Measurements from ENCODE around the gene ERG28. TPM values are rescaled to one million over a fixed set of nuclear protein-coding genes. Genes with fewer than 3 reads are reported as not detected.

ERG28 gene
- total RNA-seq, 2 experiments from 2014 or later, result 13.4 to 14.9 TPM

GRCh38 chr14:75702616-75703261 is 42.1 kb upstream of the ERG28 start:
- Mint-ChIP-seq H3K4me3 (no peak overlapping the region), H3K27me3 (no peaks in the 10 kb centered on the region), H3K4me1 (ENCODE audit: low read depth) (no peaks in the 10 kb centered on the region), H3K27ac (no peak overlapping the region), H3K9me3 (no peaks in the 10 kb centered on the region), H3K36me3 (ENCODE audit: low read depth) (peaks cover 25% of the 10 kb centered on the region)
- intact Hi-C loops (cut with micrococcal nuclease), result no loop called here
- DNase-seq (no peak), ATAC-seq (no peak)
- no peak for TF ChIP-seq CTCF (IDR thresholded peaks at IDR 0.05)
- ChIA-PET CTCF (interaction anchor here (2.1 kb wide), 1 partner anchor 8 kb away, joined by 10 read pairs; no protein-coding TSS in a partner anchor), POLR2A (no interaction called here)

- Mint-ChIP-seq H3K27me3 (no peaks in the 10 kb centered on the region), H3K27ac (no peak overlapping the region), H3K4me1 (ENCODE audit: low read depth) (no peaks in the 10 kb centered on the region), H3K4me3 (no peak overlapping the region), H3K9me3 (no peaks in the 10 kb centered on the region), H3K36me3 (ENCODE audit: low read depth) (peaks cover 25% of the 10 kb centered on the region)
- CTCF ChIA-PET, result interaction anchor here (2.1 kb wide), 1 partner anchor 9 kb away, joined by 10 read pairs; no protein-coding TSS in a partner anchor
- no peak for TF ChIP-seq CTCF (IDR thresholded peaks at IDR 0.05)
- DNase-seq (no peak), ATAC-seq (no peak)
- POLR2A ChIA-PET, result no interaction called here
- intact Hi-C loops (cut with micrococcal nuclease), result no loop called here
Observed at GRCh38 chr14:75702122-75702521, 41.4 kb upstream of the ERG28 start.

- H3K4me1 Mint-ChIP-seq (ENCODE audit: low read depth), result no peaks in the 10 kb centered on the region
- ChIA-PET POLR2A (no interaction called here), CTCF (interaction anchor here (1.0 kb wide), 1 partner anchor 9 kb away, joined by 3 read pairs; no protein-coding TSS in a partner anchor)
- H3K36me3 Mint-ChIP-seq (ENCODE audit: low read depth), result peaks cover 27% of the 10 kb centered on the region
- no peak overlapping the region for H3K27ac Mint-ChIP-seq
- intact Hi-C loops (cut with micrococcal nuclease), result no loop called here
- H3K27me3 Mint-ChIP-seq, result no peaks in the 10 kb centered on the region
- no peak overlapping the region for H3K4me3 Mint-ChIP-seq
- ATAC-seq (no peak), DNase-seq (no peak)
- TF ChIP-seq CTCF (IDR thresholded peaks at IDR 0.05), result no peak
- no peaks in the 10 kb centered on the region for H3K9me3 Mint-ChIP-seq
Observed at GRCh38 chr14:75700295-75700694, 39.6 kb upstream of the ERG28 start.

GRCh38 chr14:75699331-75699730 is 38.7 kb upstream of the ERG28 start:
- intact Hi-C loops (cut with micrococcal nuclease), result no loop called here
- peaks cover 5% of the 10 kb centered on the region for H3K9me3 Mint-ChIP-seq
- POLR2A ChIA-PET, result no interaction called here
- no peaks in the 10 kb centered on the region for H3K27me3 Mint-ChIP-seq
- no peaks in the 10 kb centered on the region for H3K4me1 Mint-ChIP-seq (ENCODE audit: low read depth)
- TF ChIP-seq CTCF (IDR thresholded peaks at IDR 0.05), result no peak
- CTCF ChIA-PET, result interaction anchor here (1.0 to 2.3 kb wide), 2 partner anchors 10 kb away, joined by 3 to 12 read pairs; no protein-coding TSS in a partner anchor
- no peak overlapping the region for H3K27ac Mint-ChIP-seq
- ATAC-seq (no peak), DNase-seq (no peak)
- peaks cover 37% of the 10 kb centered on the region for H3K36me3 Mint-ChIP-seq (ENCODE audit: low read depth)
- H3K4me3 Mint-ChIP-seq, result no peak overlapping the region

- DNase-seq (no peak), ATAC-seq (no peak)
- Mint-ChIP-seq H3K4me3 (no peak overlapping the region), H3K36me3 (ENCODE audit: low read depth) (peaks cover 51% of the 10 kb centered on the region), H3K27me3 (no peaks in the 10 kb centered on the region), H3K4me1 (ENCODE audit: low read depth) (no peaks in the 10 kb centered on the region), H3K27ac (no peak overlapping the region), H3K9me3 (peaks cover 5% of the 10 kb centered on the region)
- TF ChIP-seq CTCF (IDR thresholded peaks at IDR 0.05), result no peak
- ChIA-PET CTCF (interaction anchor here (2.3 kb wide), 1 partner anchor 12 kb away, joined by 12 read pairs; no protein-coding TSS in a partner anchor), POLR2A (interaction anchor here (0.9 kb wide), 1 partner anchor 29 kb away, joined by 3 read pairs; no protein-coding TSS in a partner anchor)
- intact Hi-C loops (cut with micrococcal nuclease), result no loop called here
Observed at GRCh38 chr14:75697918-75698317, 37.2 kb upstream of the ERG28 start.

Measured in activated CD8-positive, alpha-beta T cell treated with anti-CD3 and anti-CD28 coated beads for 36 hours (primary cell).